AML-193 (cell line): ENCODE measurements around the gene COPE.
"Not testable (repeated sequence)": the region's sequence is repeated elsewhere in the genome, so short reads cannot be mapped to it uniquely, and the experiment has no call there.

Experiments
- DNase-seq, 2 experiments: peaks; one replicate each; lab custom pipeline; 2025; lab: John Stamatoyannopoulos, UW

Gene COPE

GRCh38 chr19:18940769-18941627 is 21.8 kb upstream of the COPE start, which contains the start of gene HOMER3:
Gene HOMER3, minus strand, starts transcription at chr19:18941217. Its CDS starts 2,235 bp downstream, at chr19:18938982.
- peak; percentile 23 to 32 for DNase-seq

- peak; percentile 15 to 40 for DNase-seq
Observed at GRCh38 chr19:18939922-18940768, 21.0 kb upstream of the COPE start.

GRCh38 chr19:18939163-18939562 is 20.0 kb upstream of the COPE start:
- DNase-seq: no peak

GRCh38 chr19:18933297-18933696 is 14.1 kb upstream of the COPE start:
- no peak for DNase-seq

- no peak for DNase-seq
Observed at GRCh38 chr19:18932216-18932841, 13.1 kb upstream of the COPE start.

GRCh38 chr19:18931316-18932162 is 12.4 kb upstream of the COPE start:
- DNase-seq: no peak

- DNase-seq: no peak
Observed at GRCh38 chr19:18929311-18929710, 10.1 kb upstream of the COPE start.

- no peak for DNase-seq
Observed at GRCh38 chr19:18928018-18928805, 9.0 kb upstream of the COPE start.

- DNase-seq: no peak
Observed at GRCh38 chr19:18924684-18925213, 5.6 kb upstream of the COPE start.

GRCh38 chr19:18922228-18922985 is 3.2 kb upstream of the COPE start:
- DNase-seq: no peak

GRCh38 chr19:18921593-18921992 is 2.4 kb upstream of the COPE start:
- DNase-seq: no peak

- no peak for DNase-seq
Observed at GRCh38 chr19:18920400-18920799, 1.2 kb upstream of the COPE start.

GRCh38 chr19:18919900-18920214 is 670 bp upstream of the COPE start:
- DNase-seq: no peak

- DNase-seq: not testable (repeated sequence)
Observed at GRCh38 chr19:18917593-18917992, 1.6 kb downstream of the COPE start.

- DNase-seq: peak; percentile 43 to 44
Observed at GRCh38 chr19:18915639-18916038, 3.5 kb downstream of the COPE start.

GRCh38 chr19:18913466-18913865 is 5.7 kb downstream of the COPE start:
- DNase-seq: no peak

- DNase-seq: no peak
Observed at GRCh38 chr19:18912933-18913332, 6.3 kb downstream of the COPE start.

GRCh38 chr19:18910801-18911436 is 8.3 kb downstream of the COPE start:
- no peak for DNase-seq

GRCh38 chr19:18910010-18910409 is 9.2 kb downstream of the COPE start:
- no peak for DNase-seq
